ENCODE data around the gene SLC13A4.
"Not testable (repeated sequence)": the region's sequence is repeated elsewhere in the genome, so short reads cannot be mapped to it uniquely, and the experiment has no call there.

Gene SLC13A4

DNA sequence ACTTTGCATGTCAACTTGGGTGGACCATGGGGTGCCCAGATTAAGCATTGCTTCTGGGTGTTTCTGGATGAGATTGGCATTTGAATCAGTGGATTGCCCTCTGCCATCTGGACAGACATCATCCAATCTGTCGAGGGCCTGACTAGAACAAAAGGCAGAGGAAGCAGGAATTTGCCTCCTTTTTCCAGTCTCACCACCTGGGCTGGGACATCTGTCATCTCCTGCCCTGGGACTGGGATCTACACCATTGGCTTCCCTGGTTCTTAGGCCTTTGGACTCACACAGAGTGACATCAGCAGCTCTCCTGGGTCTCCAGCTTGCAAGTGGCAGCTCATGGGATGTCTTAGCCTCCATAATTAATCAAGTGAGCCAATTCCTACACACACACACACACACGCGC, 10.3 kb downstream of the SLC13A4 start:
- DNase-seq, result no peak

DNA sequence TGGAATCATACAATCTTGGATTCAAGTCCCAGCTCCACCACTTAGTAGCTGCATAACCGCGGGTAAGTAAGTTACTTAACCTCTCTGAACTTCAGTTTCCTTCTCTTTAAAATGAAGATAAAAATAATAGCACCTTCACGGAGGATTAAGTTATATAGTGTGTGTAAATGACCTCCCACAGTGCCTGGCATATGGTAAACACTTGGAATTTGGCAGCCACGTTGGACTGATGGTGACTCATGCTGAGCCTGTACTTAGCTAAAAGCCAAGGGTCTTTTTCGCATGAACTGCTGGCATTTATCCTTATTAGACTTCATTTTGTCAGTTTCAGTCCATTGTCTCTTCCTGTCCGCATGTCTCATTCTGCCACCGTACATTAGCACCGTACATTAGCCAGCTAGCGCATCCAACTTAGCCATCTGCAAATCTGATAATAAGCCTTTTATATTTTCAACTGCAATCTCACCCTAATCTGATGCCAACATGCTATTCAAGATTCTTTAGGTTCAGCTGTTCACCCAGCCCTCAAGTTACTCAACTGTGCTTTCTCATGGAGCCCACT, 11.2 kb downstream of the SLC13A4 start:
- peak; percentile 28 for DNase-seq

DNA sequence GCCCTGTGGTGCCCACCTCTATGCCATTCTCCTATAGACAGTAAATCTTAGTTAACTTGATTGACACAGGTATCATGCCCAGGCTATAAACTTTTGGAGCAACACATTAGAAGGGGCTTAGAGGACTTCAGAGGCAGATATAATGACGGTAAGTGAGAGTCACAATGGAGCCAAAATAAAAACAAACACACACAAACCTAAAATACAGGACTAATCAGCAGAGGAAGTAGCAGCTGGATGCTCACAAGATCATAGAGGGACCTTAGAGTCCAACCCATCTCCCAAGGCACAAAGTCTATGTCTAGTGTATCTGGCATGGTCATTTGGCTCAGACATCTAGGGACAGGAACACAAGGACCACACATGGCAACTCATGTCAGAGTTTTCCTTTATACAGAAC, 12.3 kb downstream of the SLC13A4 start:
- no peak for DNase-seq

DNA sequence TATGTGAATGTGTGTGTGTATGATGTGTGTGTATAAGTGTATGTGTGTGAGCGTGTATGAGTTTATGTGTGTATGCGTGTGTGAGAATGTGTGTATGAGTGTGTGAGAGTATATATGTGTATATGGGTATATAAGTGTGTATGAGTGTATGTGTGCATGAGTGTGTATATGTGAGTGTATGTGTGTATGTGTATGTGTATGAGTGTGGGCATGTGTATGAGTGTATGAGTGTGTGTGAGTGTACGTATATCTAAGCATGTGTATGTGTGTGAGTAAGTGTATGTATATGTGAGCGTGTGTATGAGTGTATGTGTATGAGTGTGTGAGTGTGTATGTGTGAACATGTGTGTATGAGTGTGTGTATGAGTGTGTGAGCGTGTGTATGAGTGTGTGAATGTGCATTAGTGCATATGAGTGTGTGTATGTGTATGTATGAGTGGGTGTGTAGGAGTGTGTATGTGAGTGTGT, 12.9 kb downstream of the SLC13A4 start:
- no peak for DNase-seq

DNA sequence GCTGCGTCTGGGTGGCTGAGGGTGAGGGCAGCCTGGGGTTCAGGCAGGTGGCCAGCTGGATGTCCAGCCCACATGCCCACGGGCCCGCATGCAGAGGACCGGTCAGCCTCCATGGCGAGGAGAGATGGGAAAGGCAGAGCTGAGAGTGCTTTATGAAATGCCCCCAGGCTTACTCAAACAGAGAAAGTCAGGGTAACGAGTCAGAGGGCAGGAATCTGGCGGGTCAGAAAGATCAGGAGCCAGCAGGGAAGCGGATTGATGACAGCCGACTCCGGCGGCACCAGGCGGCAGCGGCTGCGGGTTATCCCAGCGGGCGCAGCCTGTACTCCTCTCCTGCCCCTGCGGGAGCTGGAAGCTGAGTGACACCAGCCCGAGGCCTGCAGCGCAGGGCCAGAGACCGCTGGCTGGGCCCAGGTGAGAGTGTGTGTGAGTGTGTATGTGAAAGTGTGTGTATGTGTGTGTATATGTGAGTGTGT, 13.4 kb downstream of the SLC13A4 start:
- DNase-seq, result no peak

DNA sequence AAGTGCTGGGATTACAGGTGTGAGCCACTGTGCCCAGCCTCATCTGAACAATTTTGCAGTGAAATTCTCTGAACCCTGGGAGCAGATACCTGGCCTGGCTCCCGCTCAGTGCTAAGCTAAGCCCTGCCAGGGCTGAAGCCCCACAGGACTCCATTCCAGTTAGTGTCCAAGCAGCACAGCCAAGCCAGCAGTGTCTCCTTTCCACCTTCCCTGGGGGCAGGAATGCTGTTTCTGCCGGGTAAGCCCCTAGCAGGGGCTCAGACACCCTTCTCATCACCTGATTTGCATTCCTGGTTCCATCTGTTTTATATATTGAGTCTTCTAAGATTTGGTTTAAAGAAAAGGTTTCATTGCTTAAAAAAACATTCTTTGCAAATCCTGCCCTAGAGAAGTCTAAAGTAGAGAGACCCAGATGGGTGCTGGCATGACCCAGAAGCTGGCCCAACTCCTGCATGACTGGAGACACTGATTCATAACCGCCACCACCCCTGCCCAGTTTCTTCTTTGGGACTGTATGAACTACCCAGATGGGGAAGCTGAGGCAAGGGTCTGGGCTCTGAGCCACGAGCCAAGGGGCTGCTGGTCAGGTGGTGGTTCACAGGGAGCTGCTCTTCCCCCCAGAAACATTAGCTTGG, 14.0 kb downstream of the SLC13A4 start:
- no peak for DNase-seq

DNA sequence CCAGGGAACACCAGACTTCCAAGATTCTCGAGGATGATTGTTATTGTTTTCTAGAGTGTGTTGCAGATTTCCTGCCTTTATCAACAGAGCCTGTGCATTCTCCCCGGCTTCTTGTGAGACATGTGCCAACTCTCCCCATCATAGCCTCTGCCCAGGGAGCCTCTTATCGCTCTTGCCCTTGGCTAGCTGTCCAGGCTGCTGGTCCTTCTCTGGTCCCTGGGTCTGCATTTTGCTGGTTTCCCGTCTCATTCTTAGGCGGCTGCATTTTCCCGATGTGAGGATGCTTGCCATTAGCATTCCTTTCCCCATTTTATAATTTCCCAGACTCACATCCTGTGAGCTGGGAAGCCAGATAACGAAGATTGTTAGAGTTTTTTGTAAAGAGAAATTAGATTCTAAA, 15.2 kb downstream of the SLC13A4 start:
- DNase-seq, result no peak

DNA sequence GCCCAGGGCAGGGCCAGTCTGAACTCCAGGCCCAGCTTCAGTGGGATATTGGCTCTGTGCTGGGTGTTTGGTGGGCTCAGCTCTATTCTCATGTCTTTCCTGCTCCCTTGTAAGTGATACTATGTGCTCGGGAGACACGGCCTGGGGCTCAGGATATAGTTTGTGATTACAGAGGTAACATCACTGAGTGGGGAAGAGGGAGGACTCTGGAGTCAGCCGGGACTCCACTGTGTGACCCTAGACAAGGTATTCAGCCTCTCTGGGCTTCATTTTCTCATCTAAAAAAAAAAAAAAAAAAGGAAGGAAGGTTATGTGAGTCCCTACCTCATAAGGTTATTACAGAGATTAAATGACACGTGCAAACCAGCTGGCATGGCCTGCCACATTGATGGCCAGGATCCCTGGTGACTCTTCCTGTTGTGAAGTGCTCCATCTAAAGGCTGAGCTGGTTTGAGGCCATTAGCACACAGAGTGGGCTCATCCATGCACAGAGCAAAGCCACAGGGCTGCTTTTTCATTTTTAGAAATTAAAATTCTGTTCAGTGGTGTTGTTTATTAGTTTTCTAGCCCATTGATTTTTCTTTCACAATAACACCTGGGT, 15.7 kb downstream of the SLC13A4 start:
- DNase-seq, result no peak

DNA sequence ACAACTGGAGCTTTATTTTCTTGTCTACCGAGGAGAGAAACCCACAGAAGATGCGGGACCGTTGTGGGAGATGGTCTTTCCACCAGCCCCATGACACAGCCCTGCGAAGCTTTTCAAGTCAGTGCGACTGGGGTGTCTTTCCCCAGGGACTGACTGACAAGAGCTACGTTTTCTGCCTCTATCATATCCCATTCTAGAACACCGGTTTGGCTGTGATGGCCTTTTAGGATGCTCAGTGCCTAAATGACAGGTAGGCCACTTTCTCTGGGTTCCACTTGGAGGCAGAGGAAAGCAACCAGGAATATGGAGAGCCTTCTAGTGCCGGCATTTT, 16.9 kb downstream of the SLC13A4 start:
- DNase-seq, result no peak

DNA sequence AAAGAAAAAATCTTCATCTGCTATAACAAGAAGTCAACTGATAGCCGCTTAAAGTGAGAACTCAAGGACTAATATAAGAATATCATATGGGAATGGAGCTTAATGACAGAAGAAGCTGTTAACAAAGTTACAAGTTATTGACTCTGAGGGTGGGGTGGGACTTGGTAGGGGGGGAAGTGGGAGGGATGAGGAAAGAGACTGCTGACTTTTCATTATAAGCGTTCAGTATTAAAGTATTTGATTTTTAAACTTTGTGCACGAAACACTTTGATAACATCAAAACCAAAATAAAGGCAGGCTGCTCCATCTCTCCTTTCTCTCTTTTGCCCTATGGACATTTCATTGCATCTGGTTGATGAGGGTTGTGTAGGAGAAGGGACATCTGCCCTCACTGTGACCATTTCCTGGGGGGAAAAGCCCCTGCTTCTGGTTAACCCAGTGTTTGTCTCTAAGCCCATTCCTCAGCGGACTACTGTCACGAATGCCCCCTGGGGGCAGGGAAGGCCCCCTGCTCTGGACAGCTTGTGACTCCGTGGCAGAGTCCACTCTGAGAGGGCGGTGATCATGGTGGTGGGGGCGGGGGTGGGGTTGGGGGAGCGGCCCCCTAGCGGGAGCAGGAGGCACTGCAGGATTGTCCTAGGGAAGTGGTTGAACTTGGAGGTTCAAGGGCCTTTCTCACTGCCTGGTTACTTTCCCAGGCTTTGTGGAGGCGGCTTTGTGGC, 17.4 kb downstream of the SLC13A4 start:
- DNase-seq, result no peak

DNA sequence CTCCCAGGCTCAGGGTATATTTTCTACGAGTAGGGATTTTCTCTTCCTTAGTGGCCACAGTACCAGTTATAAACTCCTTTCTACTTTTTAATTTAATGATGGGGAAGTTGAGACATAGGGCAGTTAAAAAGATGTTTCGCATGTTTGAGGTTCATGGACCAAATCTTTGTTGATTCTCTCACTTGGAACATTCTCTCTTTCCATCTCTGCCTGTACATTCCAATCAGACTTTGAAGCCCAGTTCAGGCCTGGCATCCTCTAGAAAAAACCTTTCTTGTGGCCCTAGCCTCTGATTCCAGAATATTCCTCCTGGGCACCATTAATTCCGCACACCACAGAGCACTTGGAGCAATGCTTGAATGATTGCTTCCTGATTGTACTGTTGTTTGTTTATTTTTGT, 18.5 kb downstream of the SLC13A4 start:
- DNase-seq, result no peak

DNA sequence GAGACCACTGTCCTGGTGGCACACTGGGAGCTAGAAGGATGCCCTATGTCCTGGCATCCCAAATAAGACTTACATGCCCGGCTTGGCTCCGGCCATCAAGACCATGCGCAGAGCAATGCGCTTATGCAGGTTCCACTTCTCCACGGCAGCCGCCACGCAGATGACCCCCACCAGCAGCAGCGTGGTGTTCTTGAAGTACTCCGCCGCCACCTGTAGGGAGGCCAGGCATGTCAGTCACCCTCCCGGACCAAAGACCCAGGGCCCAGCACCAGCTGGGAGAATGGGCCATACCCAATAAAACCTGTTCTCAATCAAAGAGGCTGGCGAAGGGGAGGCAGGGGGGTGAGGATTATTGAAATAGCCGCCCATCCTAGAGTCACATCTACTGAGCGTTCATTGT, 19.9 kb downstream of the SLC13A4 start:
- DNase-seq, result no peak

DNA sequence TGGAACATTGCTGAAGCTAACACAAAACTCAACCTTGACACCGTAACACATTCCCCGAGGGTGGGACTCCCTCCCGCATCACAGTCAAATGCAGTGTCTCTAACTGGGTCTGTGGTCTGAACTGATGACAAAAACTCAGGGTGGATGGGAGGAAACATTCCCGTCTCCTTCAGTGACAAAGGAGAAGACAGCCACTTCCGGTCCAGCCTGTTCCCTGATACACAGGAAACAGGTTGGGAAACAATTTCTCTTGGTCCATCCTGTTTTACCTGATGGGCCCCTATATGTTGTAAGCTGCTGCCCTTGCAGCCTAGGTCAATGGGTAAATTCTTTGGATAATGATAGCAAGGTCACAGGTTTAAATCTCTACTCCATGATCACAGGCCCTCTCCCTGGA, 20.4 kb downstream of the SLC13A4 start:
- DNase-seq, result no peak

DNA sequence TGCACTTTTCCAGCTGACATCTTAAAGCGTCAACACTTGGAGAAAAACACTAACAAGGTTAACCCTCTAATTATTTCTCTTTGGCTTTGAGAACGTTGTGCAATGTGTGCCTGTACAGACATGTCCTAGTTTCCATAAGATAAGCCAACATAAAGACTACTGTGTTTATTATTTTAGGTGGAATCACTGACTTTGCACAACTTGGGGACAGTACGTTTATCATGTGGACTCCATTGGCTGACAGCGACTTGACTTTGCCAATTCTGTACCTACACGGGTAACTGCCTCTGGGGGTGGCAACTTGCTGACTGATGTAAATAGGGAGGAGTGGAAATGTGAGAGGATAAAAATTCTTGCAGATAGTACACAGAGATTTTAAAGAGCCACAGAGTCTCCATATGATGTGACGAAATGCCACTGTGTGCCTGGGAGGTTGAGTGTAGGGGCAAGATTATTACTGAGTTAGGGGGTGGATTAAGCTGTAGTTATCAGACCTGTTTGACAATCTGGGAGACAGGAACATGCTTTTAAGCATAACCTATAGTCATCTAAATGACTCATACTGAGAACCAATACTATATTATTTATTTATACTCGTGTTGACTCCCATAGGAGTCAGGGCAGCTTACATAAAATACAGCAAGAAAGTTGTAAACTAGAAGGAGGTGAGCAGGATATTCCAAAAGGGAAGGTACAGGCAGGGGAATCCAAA, 21.0 kb downstream of the SLC13A4 start:
- no peak for DNase-seq

DNA sequence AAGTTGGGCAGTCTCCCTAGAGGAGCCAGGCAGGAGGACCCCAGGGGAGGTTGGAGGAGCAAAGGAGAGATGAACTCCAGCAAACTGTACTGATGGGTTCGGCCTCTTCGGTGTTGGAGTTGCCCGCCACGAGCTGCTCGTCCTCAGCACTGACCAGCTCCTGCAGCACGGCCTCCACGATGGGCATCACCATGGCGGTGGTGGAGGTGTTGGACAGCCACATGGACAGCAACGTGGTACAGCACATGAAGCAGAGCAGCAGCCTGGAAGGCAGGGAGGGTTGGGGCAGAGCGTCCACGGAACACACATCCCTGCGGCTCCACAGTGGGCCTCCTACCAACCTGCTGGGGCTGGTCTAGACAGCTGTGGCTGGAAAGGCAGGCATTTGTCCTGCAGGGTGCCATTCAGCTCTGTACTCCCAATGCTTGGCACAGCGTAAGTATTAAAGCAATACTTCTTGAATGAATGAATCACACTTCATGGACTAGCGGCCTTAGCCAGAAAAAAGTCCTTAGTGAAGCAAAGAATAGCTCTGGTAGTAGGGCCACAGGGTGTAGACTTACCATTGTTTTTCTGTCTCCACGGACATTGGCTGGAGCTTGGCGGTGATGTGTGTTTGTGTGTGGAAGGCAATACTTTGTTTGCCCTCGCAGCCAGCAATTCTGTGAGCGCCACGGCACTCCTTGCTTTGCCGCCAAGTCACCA, 21.8 kb downstream of the SLC13A4 start:
- DNase-seq, result no peak

DNA sequence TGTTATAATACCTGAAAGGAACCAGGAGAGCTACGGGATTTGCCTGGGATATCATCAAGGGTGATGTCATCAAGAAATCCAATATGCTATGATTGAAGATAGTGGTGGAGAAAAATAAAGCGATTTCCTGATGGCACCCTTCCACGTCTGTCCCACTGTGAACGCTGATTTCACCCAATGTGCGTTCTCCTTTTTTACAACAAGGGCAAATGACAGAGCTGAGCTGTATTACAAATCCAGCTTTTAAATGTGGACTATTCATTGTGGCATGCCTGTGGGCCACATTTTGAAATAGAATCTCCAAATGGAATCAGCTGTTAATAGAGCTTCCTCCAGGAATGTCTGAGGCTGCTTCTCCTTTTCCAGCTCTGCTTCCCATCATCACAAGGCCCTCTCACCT, 23.3 kb downstream of the SLC13A4 start:
- DNase-seq, result no peak

DNA sequence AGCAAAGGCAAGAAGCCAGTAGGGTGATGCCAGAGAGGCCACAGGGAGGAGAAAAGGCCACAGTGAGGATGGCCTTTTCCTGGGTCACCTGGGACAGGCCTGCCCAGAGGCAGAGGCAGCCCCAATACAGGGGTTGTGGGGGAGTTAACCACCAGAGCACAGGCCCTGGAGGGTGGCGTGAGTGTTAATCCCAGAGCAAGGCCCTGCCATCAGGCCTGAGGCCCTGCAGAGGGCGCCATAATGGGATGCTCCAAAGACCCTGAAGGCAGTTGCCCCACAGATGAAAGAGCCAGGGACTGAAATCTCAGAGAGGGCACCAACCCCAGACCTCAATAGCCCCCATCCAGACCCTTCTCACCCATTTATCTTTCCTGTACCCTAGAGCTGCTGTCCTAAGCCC, 23.9 kb downstream of the SLC13A4 start:
- no peak for DNase-seq

DNA sequence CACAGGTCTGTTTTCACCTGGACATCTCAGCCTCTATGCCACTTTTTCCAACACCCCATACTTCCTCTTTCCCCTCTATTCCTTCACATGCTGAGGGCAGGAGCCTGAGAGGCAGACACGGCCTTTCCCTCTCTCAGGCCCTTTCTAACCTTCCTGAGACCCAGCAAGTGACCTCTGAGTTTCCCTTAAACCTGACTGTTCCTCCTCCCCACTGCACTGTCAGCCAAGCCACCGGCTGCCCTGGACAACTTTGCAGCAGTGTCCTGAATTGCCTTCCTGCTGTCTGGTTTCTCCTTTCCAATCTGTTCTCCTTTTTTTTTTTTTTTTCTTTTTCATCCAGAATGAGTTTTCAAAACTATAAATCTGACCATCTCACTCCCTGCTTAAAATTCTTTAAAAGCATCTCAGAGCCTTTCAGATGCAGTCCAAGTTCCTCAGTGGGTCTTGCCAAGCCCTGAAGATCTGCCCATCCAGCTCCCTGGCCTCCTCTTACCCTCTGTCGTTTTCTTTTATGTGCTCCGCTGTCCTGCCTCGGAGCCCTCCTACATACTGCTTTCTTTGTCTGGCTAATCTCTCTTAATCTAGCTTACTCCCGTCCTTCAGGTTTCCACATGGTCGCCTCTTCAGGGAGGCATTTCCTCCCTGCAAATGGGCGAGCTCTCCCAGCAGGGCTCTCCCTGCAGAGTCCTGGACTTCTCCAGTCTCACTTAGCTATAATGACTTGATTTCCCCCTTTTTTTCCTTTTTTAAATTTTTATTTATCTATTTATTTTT, 30.5 kb downstream of the SLC13A4 start:
- no peak for DNase-seq

DNA sequence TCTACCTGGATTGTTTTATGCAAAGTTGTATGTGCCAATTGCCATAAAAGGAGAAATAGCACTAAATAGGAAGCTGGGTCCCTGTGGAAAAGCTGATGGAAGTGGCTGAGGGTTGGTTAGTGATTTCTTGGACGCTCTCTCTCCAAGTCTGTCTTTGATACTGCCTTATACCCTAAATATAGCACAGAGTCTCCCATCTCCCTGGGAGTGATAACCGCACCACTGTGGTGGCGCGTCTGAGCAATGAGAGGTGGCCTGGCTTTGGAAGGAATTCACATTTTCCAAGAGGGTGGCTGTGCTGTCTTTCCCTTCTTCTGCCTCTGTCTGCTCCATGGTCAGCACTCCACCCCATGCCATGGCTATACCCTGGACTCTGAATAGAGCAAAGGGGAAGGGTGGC, 34.4 kb downstream of the SLC13A4 start:
- DNase-seq, result no peak

DNA sequence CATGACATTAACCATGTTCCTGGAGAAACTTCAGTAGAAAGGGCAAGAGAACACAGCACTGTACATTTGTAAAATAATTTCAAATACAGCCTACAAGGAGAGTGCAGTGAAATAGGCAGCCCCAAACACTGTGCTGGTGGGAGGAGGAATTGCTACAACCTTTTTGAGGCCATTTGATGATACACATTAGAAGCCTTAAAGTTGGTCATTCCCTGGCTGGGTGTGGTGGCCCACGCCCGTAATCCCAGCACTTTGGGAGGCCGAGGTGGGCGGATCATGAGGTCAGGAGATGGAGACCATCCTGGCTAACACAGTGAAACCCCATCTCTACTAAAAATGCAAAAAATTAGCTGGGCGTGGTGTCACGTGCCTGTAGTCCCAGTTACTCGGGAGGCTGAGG, 35.4 kb downstream of the SLC13A4 start:
- not testable (repeated sequence) for DNase-seq

DNA sequence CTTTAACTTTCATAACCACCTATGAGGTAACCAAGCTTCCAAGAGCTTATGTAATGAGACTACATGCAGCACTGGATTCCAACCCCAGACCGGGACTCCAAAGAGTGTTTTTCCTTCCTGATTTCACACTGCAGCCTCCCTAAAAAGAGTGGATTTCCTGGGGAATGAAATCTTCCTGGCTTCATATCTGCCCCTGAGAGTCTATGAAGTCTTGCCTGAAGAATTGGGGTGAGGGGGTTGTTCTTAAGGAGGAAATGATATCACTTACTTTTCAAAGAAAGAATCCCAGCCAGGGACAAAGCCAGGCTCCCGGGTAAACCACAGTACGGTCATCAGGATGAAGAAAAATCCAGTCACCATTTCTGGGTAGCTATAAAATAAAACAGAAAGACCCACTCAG, 35.9 kb downstream of the SLC13A4 start:
- no peak for DNase-seq

DNA sequence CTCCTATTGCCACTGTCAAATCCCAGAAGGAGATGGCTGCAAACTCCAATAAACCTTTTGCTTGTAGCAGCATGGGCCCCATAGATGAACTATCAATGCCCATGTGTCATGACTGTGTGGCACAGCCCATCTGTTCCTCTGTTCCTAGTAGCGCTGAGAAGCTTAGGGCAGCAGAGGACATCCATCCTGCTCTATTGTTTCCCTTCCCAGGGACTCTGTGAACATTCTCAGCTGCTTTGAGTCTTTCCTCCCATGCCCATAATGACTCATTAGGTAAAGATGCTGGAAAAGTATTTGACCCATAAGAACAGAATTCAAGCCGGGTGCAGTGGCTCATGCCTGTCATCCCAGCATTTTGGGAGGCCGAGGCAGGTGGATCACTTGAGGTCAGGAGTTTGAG, 37.4 kb downstream of the SLC13A4 start:
- no peak for DNase-seq

Measured in femur (tissue), 1 donor.